GM12878 (cell line): ENCODE results near the gene TUBD1. TPM values are rescaled to one million over a fixed set of nuclear protein-coding genes. Genes with fewer than 3 reads are reported as not detected.
A peak's percentile ranks its signal among the peaks of the same experiment; 100 is the strongest.

Experiments
- ATAC-seq: fragments of 200-7000 bp; cut with Tn5 transposase; 3 replicates; pipeline ENCODE4 v1.9.1; 2020; ENCODE audit warnings: mild to moderate bottlenecking, moderate library complexity
- BruUV-seq: library from RNA; stranded (reverse); fragments of 400-500 nt; replicated peaks from 2 replicates; lab custom pipeline; 2021; lab: Mats Ljungman, UMichigan
- CTCF ChIA-PET: fragments of 300-600 bp; sonication (Branson Sonifier 250); formaldehyde crosslinking; extraction: SDS; loops from one replicate; lab custom pipeline; 2021; ENCODE audit warnings: inconsistent platforms; lab: Yijun Ruan, JAX
- POLR2A ChIA-PET: fragments of 350-600 bp; formaldehyde crosslinking; extraction: SDS; loops from one replicate; lab custom pipeline; 2021; ENCODE audit warnings: inconsistent platforms; lab: Charles Lee
- RAD21 ChIA-PET: fragments of 300-600 bp; sonication (Branson Sonifier 250); formaldehyde crosslinking; loops from one replicate; lab custom pipeline; 2023; ENCODE audit warnings: antibody characterized with exemption; ENCODE audit not compliant: unreplicated experiment; lab: Charles Lee
- SMC1A ChIA-PET: fragments of 300-600 bp; sonication (Branson Sonifier 250); formaldehyde crosslinking; loops from one replicate; lab custom pipeline; 2023; ENCODE audit not compliant: unreplicated experiment, uncharacterized antibody; lab: Charles Lee
- DNase-seq: peaks from one replicate; pipeline ENCODE4 v3.0.0-alpha.2; 2011; ENCODE audit warnings: low read depth, low spot score
- FAIRE-seq: peaks from 3 replicates; lab custom pipeline; 2011; peaks lifted over from hg19 to GRCh38; lab: Jason Lieb, UNC
- H2AFZ ChIP-seq: 2 replicates; pipeline ENCODE4 v1.6.0; 2011; ENCODE audit warnings: low read depth, low read length, control low read depth; ENCODE audit not compliant: control insufficient read depth
- H3K27ac ChIP-seq: 2 replicates; pipeline ENCODE4 v1.5.1; 2011; ENCODE audit warnings: control low read depth; ENCODE audit not compliant: control insufficient read depth, insufficient read depth
- H3K27me3 ChIP-seq, 2 experiments: replicated peaks in 1 of 2; 2 replicates each; pipeline versions ENCODE4 v1.6.0 to v1.6.1; 2011; ENCODE audit warnings: low read length in 1 of 2; ENCODE audit not compliant: control insufficient read depth in 2 of 2, insufficient read depth in 2 of 2
- H3K36me3 ChIP-seq, 2 experiments: 2 replicates each; pipeline ENCODE4 v1.5.1; 2011; ENCODE audit warnings: low read length in 1 of 2; ENCODE audit not compliant: control insufficient read depth in 2 of 2, insufficient read depth in 2 of 2
- H3K4me1 ChIP-seq: 2 replicates; pipeline ENCODE4 v1.6.1; 2011; ENCODE audit warnings: mild to moderate bottlenecking, low read length, moderate library complexity, mixed read lengths; ENCODE audit not compliant: control insufficient read depth, insufficient read depth
- H3K4me2 ChIP-seq: 2 replicates; pipeline ENCODE4 v1.6.0; 2011; ENCODE audit warnings: control low read depth; ENCODE audit not compliant: control insufficient read depth, insufficient read depth
- H3K4me3 ChIP-seq: fragments of 200-600 bp; sonication (generic); 2 replicates; pipeline ENCODE4 v1.5.1; 2016
- H3K79me2 ChIP-seq: 2 replicates; pipeline ENCODE4 v1.6.0; 2011; ENCODE audit warnings: low read length; ENCODE audit not compliant: control insufficient read depth, insufficient read depth
- H3K9ac ChIP-seq: 2 replicates; pipeline ENCODE4 v1.8.0; 2011; ENCODE audit warnings: low read length, control low read depth, mixed read lengths; ENCODE audit not compliant: control insufficient read depth, insufficient read depth
- H3K9me3 ChIP-seq: replicated peaks from 3 replicates; pipeline ENCODE4 v1.5.1; 2011; ENCODE audit warnings: mild to moderate bottlenecking, low read length; ENCODE audit not compliant: control insufficient read depth, insufficient read depth
- H4K20me1 ChIP-seq: 2 replicates; pipeline ENCODE4 v1.6.0; 2011; ENCODE audit not compliant: control insufficient read depth, insufficient read depth
- EGR1 ChIP-seq, 2 experiments: IDR thresholded peaks; 1 replicate in 1 of 2; 2 replicates in 1 of 2; pipeline ENCODE4 v1.6.1; 2011 to 2012; ENCODE audit warnings: low read depth in 2 of 2, low read length in 2 of 2, borderline replicate concordance in 1 of 2, mild to moderate bottlenecking in 1 of 2, moderate library complexity in 1 of 2
- EP300 ChIP-seq, 2 experiments: fragments of 150-350 bp in 1 of 2; IDR thresholded peaks; 2 replicates each; pipeline ENCODE4 v1.6.1; 2011 to 2012; ENCODE audit warnings: low read depth in 2 of 2, low read length in 2 of 2, borderline replicate concordance in 1 of 2, improper control_type of control experiment in 1 of 2, inconsistent platforms in 1 of 2; ENCODE audit not compliant: control insufficient read depth in 1 of 2
- EZH2 ChIP-seq: IDR thresholded peaks from 2 replicates; pipeline ENCODE4 v1.6.1; 2012; ENCODE audit warnings: low read depth, mild to moderate bottlenecking, control low read depth, inconsistent platforms, low read length, borderline replicate concordance; ENCODE audit not compliant: control insufficient read depth
- GATAD2B ChIP-seq: fragments of 450-650 bp; conservative IDR thresholded peaks from 2 replicates; pipeline ENCODE4 v1.6.1; 2017; ENCODE audit warnings: low read depth, mild to moderate bottlenecking, moderate library complexity
- KDM1A ChIP-seq: fragments of 200-600 bp; sonication (generic); IDR thresholded peaks from 2 replicates; pipeline ENCODE4 v1.6.1; 2016; ENCODE audit warnings: borderline replicate concordance
- KLF5 ChIP-seq: fragments of 450-650 bp; IDR thresholded peaks from 2 replicates; pipeline ENCODE4 v1.6.1; 2014; ENCODE audit warnings: mild to moderate bottlenecking; ENCODE audit not compliant: partially characterized antibody
- MTA3 ChIP-seq: IDR thresholded peaks from 2 replicates; pipeline ENCODE4 v1.6.1; 2012; ENCODE audit warnings: low read length, inconsistent platforms, borderline replicate concordance
- MXI1 ChIP-seq: fragments of 150-350 bp; IDR thresholded peaks from 2 replicates; pipeline ENCODE4 v1.6.1; 2011; ENCODE audit warnings: low read depth, mild to moderate bottlenecking, inconsistent platforms, low read length, improper control_type of control experiment
- NFIC ChIP-seq: IDR thresholded peaks from 2 replicates; pipeline ENCODE4 v1.6.1; 2012; ENCODE audit warnings: low read depth, mild to moderate bottlenecking, inconsistent platforms, low read length, moderate library complexity
- PKNOX1 ChIP-seq: fragments of 450-650 bp; IDR thresholded peaks from 2 replicates; pipeline ENCODE4 v1.6.1; 2016; ENCODE audit warnings: mild to moderate bottlenecking
- RAD21 ChIP-seq: IDR thresholded peaks from 2 replicates; pipeline ENCODE4 v1.6.1; 2011; ENCODE audit warnings: mild to moderate bottlenecking, low read depth, low read length, moderate library complexity; ENCODE audit not compliant: insufficient read depth
- REST ChIP-seq: IDR thresholded peaks from 2 replicates; pipeline ENCODE4 v1.6.1; 2012; ENCODE audit warnings: mild to moderate bottlenecking, low read depth, low read length
- SP1 ChIP-seq: IDR thresholded peaks from one replicate; pipeline ENCODE4 v1.6.1; 2011; ENCODE audit warnings: low read depth, low read length
- SRF ChIP-seq, 2 experiments: IDR thresholded peaks; 2 replicates each; pipeline ENCODE4 v1.6.1; 2011; ENCODE audit warnings: low read depth in 2 of 2, low read length in 2 of 2, mild to moderate bottlenecking in 1 of 2, moderate library complexity in 1 of 2
- STAT1 ChIP-seq: fragments of 450-650 bp; conservative IDR thresholded peaks from 2 replicates; pipeline ENCODE4 v1.6.1; 2014; ENCODE audit warnings: antibody characterized with exemption, mild to moderate bottlenecking
- TBL1XR1 ChIP-seq: IDR thresholded peaks from 2 replicates; pipeline ENCODE4 v1.6.1; 2012; ENCODE audit warnings: low read depth, low read length, improper control_type of control experiment
- ZNF24 ChIP-seq: fragments of 450-650 bp; IDR thresholded peaks from 2 replicates; pipeline ENCODE4 v1.6.1; 2017; ENCODE audit warnings: antibody characterized with exemption, mild to moderate bottlenecking
- WGBS: methylation state at CpG from one replicate; pipeline ENCODE4 v1.1.6; 2016; ENCODE audit warnings: low lambda C conversion rate; ENCODE audit not compliant: insufficient replicate concordance, insufficient coverage; ENCODE audit errors: missing lambda C conversion rate; 5-methylcytosine and 5-hydroxymethylcytosine counted together
- in situ Hi-C: fragments of 300-500 bp; cut with MboI; formaldehyde crosslinking; loops from 9 replicates; pipeline ENCODE4 v1.14.3; 2018; ENCODE audit warnings: mixed read lengths
- intact Hi-C: fragments of 100-400 bp; cut with micrococcal nuclease; formaldehyde crosslinking; loops from one replicate; pipeline ENCODE4 v1.14.2; 2022; ENCODE audit not compliant: unreplicated experiment
- polyA plus RNA-seq, 11 experiments: library from polyadenylated mRNA; depleted of rRNA in 4 of 11; unstranded in 6 of 11; stranded (reverse) in 5 of 11; fragments of >200 nt; fragmentation: Nextera tagmentation in 4 of 11; fragmentation: Illumina TruSeq in 1 of 11; extraction: Ambion mirVana in 4 of 11; extraction: Trizol in 1 of 11; gene quantifications; 1 replicate in 1 of 11; 2 replicates in 10 of 11; pipeline versions ENCODE4 v1.2.1 to v1.2.3, GENCODE V29; 2011 to 2016; ENCODE audit warnings: inconsistent platforms in 2 of 11, missing spikeins in 2 of 11, low read depth in 1 of 11
- total RNA-seq, 4 experiments: library from RNA; depleted of rRNA in 3 of 4; stranded (reverse); fragments of >200 nt in 3 of 4; fragmentation: Illumina TruSeq in 1 of 4; extraction: Trizol in 1 of 4; gene quantifications; 2 replicates each; pipeline versions ENCODE4 v1.2.1 to v1.2.3, GENCODE V29; 2013 to 2021

The TUBD1 gene
- total and polyA plus RNA-seq, 10 of the 15 experiments (the other 5 are each of a cell fraction or from before 2014, with no cell fraction given), result 5.3 to 10.8 (median 8.3) TPM

- no peak overlapping the region for H2AFZ ChIP-seq
- POLR2A ChIA-PET, result interaction anchor here (1.0 to 13.3 kb wide), 11 partner anchors 8 to 217 kb away, joined by 3 to 332 read pairs (median 6); no protein-coding TSS in a partner anchor
- TF ChIP-seq KDM1A, result no peak
- no peak for TF ChIP-seq RAD21
- TF ChIP-seq MTA3, result 0 out of 2 replicates have a peak, but pooled peaks have one; percentile 38
- no peak for TF ChIP-seq EZH2
- no peak for TF ChIP-seq TBL1XR1
- TF ChIP-seq MXI1, result peak; percentile 67; the same call in 1 of the 2 replicates
- peak in 1 of 2 experiments; percentile 70; a peak in 2 of 4 replicates for TF ChIP-seq EP300 (IDR thresholded peaks at IDR 0.05; ENCODE audit: borderline replicate concordance in 1 of 2, control insufficient read depth in 1 of 2, low read depth in 2 of 2, low read length in 2 of 2)
- TF ChIP-seq STAT1, result 0 out of 2 replicates have a peak, but pooled peaks have one; percentile 19
- peak; percentile 80 for TF ChIP-seq PKNOX1
- TF ChIP-seq ZNF24, result peak; percentile 94
- peak; percentile 75; the same call in 1 of the 2 replicates for TF ChIP-seq NFIC
- peak; percentile 40 for TF ChIP-seq KLF5
- TF ChIP-seq SRF (IDR thresholded peaks at IDR 0.05; ENCODE audit: low read depth in 2 of 2, low read length in 2 of 2), result peak in 1 of 2 experiments; percentile 95; a peak in 2 of 4 replicates
- TF ChIP-seq GATAD2B, result 0 out of 2 replicates have a peak, but pooled peaks have one; percentile 36
- no peak for TF ChIP-seq EGR1 (IDR thresholded peaks at IDR 0.05; ENCODE audit: borderline replicate concordance in 1 of 2, low read depth in 2 of 2, low read length in 2 of 2)
- TF ChIP-seq REST, result peak; percentile 43; the same call in 1 of the 2 replicates
- no peak for TF ChIP-seq SP1
Observed at GRCh38 chr17:59837308-59838051, 55.3 kb downstream of the TUBD1 start.

More at GRCh38 chr17:59837308-59838051, 55.3 kb downstream of the TUBD1 start:
- ChIA-PET CTCF (interaction anchor here (0.6 to 3.7 kb wide), 8 partner anchors 9 to 126 kb away, joined by 3 to 41 read pairs (median 7); no protein-coding TSS in a partner anchor), RAD21 (interaction anchor here (0.6 to 7.9 kb wide), 14 partner anchors 9 to 809 kb away, joined by 3 to 130 read pairs (median 8); no protein-coding TSS in a partner anchor), SMC1A (interaction anchor here (0.5 to 12.6 kb wide), 13 partner anchors 8 to 84 kb away, joined by 3 to 143 read pairs (median 5); no protein-coding TSS in a partner anchor)
- peaks cover 2 to 7% of the 10 kb centered on the region in 2 experiments; a peak in 3 of 4 replicates for H3K36me3 ChIP-seq
- peak overlapping the region; percentile 66 for H3K4me2 ChIP-seq
- TSS peak; percentile 99 for BruUV-seq
- peak overlapping the region; percentile 91 for H3K4me3 ChIP-seq
- peak overlapping the region; percentile 100 for H3K9ac ChIP-seq
- peaks cover 55% of the 10 kb centered on the region for H3K79me2 ChIP-seq
- in situ Hi-C loops (loop anchor here (10.0 kb wide), 1 partner anchor 1503 kb away; no protein-coding TSS in a partner anchor), intact Hi-C loops (loop anchor here (1.0 to 2.0 kb wide), 2 partner anchors 8 to 51 kb away; no protein-coding TSS in a partner anchor)
- H3K27me3 ChIP-seq, result no peaks in the 10 kb centered on the region
- H3K27ac ChIP-seq, result peak overlapping the region; percentile 97
- FAIRE-seq, result peak; percentile 85
- H3K9me3 ChIP-seq, result no peaks in the 10 kb centered on the region; the same call in 2 of the 3 replicates
- WGBS, result 1% methylated on average over 8 of the region's 8 CpGs
- ATAC-seq, result peak; percentile 70
- DNase-seq, result peak; percentile 97
- H3K4me1 ChIP-seq, result peaks cover 35% of the 10 kb centered on the region
- no peaks in the 10 kb centered on the region for H4K20me1 ChIP-seq
